ENCODE measurements around the gene NCOA1.

DNA sequence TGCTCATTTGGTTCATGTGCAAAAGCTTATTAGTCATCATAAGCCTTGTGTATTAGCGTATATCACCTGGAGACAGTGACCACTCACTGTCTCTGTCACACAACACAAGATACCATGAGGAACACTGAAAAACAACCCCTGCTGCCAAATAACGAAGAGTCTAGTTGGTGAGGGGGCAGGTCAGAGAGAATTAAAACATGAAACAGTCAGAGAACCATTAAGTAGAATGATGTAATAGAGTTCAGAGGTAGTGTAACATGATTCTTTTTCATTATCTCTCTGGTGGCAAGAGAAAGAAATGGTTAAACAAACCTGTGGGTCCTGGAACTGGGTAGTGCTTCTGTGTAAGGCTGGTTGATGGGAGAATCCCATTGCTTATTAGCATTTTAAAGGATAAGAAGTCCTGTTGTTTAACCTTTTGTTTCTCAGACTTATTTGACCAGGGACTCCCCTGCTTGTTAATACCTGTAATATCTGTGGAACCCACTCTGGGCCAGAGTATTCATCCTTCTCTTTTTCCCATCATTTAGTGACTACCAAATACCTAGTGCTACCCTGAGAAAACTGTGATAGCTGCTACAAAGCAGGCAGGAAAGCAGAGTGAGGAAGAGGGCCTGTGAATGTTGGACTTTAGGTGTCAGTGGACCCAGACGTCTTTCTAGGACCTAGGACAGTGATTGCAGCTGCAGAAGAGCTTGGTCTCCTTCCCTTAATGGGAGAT, 264.1 kb downstream of the NCOA1 start:
- TF ChIP-seq ZFP3 (CRISPR knock-in tag; IDR thresholded peaks at IDR 0.05) (no peak), ISL1 (CRISPR knock-in tag; IDR thresholded peaks at IDR 0.05) (no peak), RARB (CRISPR knock-in tag; IDR thresholded peaks at IDR 0.05) (no peak), ZFP30 (CRISPR knock-in tag; IDR thresholded peaks at IDR 0.05) (no peak), ZNF565 (CRISPR knock-in tag; conservative IDR thresholded peaks at IDR 0.05; ENCODE audit: low read depth) (no peak), GLIS3 (CRISPR knock-in tag; IDR thresholded peaks at IDR 0.05) (no peak), PPARA (CRISPR knock-in tag; IDR thresholded peaks at IDR 0.05; ENCODE audit: borderline replicate concordance) (no peak), CSDC2 (CRISPR knock-in tag; IDR thresholded peaks at IDR 0.05) (no peak), BACH2 (CRISPR knock-in tag; IDR thresholded peaks at IDR 0.05; ENCODE audit: borderline replicate concordance) (no peak), ZNF8 (CRISPR knock-in tag; IDR thresholded peaks at IDR 0.05) (no peak), OSR1 (CRISPR knock-in tag; IDR thresholded peaks at IDR 0.05) (no peak)
- TF ChIP-seq, protein P1, sequence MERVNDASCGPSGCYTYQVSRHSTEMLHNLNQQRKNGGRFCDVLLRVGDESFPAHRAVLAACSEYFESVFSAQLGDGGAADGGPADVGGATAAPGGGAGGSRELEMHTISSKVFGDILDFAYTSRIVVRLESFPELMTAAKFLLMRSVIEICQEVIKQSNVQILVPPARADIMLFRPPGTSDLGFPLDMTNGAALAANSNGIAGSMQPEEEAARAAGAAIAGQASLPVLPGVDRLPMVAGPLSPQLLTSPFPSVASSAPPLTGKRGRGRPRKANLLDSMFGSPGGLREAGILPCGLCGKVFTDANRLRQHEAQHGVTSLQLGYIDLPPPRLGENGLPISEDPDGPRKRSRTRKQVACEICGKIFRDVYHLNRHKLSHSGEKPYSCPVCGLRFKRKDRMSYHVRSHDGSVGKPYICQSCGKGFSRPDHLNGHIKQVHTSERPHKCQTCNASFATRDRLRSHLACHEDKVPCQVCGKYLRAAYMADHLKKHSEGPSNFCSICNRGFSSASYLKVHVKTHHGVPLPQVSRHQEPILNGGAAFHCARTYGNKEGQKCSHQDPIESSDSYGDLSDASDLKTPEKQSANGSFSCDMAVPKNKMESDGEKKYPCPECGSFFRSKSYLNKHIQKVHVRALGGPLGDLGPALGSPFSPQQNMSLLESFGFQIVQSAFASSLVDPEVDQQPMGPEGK (CRISPR knock-in tag; IDR thresholded peaks at IDR 0.05; ENCODE audit: borderline replicate concordance), result no peak
- TF ChIP-seq, protein P2, sequence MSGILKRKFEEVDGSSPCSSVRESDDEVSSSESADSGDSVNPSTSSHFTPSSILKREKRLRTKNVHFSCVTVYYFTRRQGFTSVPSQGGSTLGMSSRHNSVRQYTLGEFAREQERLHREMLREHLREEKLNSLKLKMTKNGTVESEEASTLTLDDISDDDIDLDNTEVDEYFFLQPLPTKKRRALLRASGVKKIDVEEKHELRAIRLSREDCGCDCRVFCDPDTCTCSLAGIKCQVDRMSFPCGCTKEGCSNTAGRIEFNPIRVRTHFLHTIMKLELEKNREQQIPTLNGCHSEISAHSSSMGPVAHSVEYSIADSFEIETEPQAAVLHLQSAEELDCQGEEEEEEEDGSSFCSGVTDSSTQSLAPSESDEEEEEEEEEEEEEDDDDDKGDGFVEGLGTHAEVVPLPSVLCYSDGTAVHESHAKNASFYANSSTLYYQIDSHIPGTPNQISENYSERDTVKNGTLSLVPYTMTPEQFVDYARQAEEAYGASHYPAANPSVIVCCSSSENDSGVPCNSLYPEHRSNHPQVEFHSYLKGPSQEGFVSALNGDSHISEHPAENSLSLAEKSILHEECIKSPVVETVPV (CRISPR knock-in tag; IDR thresholded peaks at IDR 0.05), result no peak
- TF ChIP-seq, protein P3, sequence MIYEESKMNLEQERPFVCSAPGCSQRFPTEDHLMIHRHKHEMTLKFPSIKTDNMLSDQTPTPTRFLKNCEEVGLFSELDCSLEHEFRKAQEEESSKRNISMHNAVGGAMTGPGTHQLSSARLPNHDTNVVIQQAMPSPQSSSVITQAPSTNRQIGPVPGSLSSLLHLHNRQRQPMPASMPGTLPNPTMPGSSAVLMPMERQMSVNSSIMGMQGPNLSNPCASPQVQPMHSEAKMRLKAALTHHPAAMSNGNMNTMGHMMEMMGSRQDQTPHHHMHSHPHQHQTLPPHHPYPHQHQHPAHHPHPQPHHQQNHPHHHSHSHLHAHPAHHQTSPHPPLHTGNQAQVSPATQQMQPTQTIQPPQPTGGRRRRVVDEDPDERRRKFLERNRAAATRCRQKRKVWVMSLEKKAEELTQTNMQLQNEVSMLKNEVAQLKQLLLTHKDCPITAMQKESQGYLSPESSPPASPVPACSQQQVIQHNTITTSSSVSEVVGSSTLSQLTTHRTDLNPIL (CRISPR knock-in tag; IDR thresholded peaks at IDR 0.05; ENCODE audit: low read depth), result no peak

Measured in SK-N-SH treated with all-trans-retinoic acid at 6 μM for 48 hours (cell line).